Right kidney (tissue), 1 donor: ENCODE data around the gene PPP1R16B.
"Not testable (repeated sequence)": the region's sequence is repeated elsewhere in the genome, so short reads cannot be mapped to it uniquely, and the experiment has no call there.

Experiments
- DNase-seq: peaks from one replicate; pipeline ENCODE4 v3.0.0-alpha.2; 2016

Gene PPP1R16B

DNA sequence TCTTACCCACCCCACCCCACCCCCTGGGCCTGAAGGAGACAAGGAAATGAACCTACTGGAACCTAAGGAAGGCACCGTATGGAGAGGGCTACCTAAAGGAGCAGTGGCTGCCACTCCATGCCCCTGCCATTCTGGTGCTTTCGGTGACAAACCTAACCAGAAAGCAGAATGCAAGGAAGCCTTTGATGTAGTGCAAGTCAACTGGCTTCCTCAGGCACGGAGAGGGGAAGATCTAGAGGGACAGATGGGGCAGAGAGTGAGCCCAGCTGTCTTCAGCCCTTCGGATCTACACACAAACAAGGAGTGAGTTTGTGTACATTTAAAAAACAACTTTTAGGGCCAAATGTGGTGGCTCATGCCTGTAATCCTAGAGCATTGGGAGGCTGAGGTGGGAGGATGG is 39.5 kb downstream of the PPP1R16B start:
- DNase-seq, result no peak

DNA sequence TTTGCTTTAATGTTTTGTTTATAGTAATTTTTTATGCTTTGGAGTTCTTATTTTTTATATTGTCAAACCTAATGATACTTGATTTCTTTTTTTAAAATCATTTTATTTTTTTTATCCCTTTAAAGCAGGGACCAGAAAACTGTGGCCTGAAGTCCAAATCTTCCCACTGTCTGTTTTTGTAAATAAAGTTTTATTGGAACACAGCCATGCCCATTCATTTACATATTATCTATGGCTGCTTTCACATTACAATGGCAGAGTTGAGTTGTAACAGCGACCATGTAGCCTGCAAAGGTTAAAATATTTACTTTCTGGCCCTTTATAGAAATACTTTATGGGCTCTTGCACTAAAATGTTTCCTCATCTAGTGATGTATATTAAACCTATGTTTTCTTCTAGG is 42.3 kb downstream of the PPP1R16B start:
- no peak for DNase-seq

DNA sequence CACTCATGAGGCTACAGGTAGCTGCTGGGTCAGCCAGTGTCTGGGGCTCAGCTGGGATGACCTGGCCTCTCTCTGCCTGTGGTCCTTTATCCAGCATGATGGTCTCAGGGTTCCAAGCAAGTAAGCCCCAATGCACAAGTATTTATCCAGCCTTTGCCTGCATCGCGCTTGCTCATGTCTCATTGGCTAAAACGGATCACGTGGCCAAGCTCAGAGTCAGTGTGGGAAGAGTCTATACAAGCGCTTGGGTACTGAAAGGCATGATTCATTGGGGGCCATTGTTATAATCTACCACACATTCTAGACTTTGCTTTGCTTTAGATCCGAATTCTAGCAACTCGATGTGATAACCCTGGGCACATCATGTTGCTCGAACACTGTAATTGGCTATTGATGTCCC is 48.3 kb downstream of the PPP1R16B start:
- DNase-seq, result no peak

DNA sequence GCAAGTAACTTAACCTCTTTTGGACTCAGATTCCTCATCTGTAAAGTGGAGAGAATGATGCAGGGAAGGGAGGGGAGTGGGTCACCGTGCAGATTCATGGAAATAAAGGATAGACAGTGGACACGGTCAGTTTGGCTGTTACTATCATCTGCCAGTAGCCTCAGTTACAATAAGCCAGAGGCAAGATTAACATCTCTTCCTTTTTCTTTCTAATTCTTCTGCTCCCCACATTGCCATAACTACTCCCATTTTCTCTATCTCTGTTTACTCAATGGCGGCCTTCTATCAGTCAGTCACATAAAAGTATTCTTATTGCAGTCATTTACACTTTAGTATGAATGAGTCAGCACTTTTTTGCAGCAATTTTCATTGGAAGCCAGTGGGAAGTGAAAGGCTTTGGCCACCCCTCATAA is 49.2 kb downstream of the PPP1R16B start:
- DNase-seq, result no peak

DNA sequence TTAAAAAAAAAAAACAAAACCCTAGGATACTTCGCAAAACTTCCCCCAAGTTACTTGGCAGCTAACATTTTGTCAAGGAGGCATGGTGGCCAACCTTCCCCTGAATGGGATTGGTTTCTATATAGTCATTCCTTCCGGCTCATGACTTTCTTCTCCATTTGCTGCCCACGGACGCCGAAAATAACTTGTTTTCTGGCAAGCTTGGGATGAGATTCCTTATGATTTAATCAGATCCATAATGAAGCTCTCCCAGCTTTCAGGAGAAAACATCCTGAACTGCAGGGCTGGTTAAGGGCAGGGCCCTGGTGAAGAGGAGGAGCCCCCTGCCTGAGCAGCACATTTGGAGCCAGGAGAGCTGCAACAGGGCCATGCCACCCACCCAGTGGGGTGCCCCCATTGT is 49.9 kb downstream of the PPP1R16B start:
- no peak for DNase-seq

DNA sequence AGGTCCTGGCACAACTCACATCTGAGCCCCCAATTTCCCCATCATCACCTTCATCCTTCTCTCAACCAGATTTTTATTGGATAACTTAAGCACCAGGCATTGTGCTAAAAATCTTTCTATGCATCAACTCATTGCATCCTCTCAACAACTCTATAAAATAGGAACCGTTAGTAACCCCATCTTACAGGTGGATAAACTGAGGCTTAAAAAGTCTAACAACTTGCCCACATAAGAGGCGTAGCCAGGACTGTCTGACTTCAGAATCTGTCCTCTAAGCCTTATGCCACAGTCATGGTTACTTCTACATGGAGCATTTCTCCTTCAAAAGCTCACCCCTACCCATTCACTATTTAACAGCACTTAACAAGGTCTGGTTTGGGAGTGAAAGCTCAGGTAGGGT is 51.1 kb downstream of the PPP1R16B start:
- no peak for DNase-seq

DNA sequence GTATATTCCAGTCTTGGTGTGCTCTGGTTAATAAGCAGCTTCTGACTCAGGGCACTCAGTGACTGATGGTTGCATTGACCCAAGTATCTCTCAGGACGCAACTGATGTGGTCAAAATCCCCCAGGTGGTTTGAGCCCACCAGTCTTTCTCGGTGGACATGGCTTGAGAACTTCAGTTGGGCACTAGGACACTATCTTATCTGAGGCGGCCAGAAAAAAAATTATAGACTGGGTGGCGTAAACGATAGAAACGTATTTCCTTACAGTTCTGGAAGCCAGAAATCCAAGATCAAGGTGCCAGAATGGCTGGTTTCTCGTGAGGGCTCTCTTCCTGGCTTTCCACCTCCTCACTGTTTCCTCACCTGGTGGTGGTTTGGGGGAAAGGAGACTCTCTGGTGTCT is 52.2 kb downstream of the PPP1R16B start:
- DNase-seq, result no peak

DNA sequence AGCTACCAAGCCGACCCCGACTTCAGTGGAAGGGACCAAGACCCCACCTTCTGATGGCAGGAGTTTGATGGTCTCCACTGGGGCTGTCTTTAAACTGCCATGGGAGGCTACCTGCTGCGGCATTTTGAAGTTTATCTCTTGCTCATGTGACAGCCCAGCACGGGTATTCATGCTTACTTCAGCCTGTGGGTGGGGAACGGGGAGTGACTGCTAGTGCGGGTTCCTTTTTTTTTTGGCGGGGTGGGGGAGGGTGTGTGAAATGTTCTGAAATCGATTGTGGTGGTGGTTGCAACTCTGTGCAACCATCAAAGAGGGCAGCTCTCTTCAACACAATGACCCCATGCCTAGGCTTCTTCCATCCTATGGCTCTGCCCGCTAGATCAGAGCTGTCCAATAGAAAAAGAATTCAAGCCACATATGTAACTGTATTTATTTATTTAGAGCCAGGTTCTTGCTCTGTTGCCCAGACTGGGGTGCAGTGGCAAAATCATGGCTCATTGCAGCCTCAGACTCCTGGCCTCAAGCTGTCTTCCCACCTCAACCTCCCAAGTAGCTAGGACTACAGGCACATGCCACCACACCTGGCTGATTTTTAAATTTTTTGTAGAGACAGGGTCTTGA is 53.7 kb downstream of the PPP1R16B start:
- no peak for DNase-seq

DNA sequence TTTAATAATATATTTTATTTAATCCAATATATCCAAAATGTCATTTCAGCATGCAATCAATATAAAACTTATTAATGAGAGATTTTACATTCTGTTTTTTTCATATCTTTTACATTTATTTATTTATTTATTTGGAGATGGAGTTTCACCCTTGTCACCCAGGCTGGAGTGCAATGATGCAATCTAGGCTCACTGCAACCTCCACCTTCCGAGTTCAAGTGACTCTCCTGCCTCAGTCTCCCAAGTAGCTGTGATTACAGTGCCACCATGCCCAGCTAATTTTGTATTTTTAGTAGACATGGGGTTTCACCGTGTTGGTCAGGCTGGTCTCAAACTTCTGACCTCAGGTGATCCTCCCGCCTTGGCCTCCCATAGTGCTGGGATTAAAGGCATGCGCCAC is 54.4 kb downstream of the PPP1R16B start:
- not testable (repeated sequence) for DNase-seq

DNA sequence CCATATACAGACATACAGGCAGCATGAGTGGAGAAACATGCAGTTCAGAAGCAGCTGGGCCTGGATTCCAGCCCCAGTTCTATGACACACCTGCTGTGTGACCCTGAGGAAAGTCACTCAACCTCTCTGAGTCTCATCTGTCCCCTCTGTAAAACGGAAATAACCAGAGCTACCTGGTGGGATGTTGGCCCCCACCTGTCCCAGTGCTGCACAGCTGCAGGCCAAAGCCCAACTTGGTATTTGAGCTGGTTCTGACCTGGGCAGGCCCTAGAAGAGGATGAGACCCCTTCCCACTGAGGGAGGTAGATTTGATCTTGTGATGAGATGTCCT is 55.5 kb downstream of the PPP1R16B start:
- DNase-seq, result no peak

DNA sequence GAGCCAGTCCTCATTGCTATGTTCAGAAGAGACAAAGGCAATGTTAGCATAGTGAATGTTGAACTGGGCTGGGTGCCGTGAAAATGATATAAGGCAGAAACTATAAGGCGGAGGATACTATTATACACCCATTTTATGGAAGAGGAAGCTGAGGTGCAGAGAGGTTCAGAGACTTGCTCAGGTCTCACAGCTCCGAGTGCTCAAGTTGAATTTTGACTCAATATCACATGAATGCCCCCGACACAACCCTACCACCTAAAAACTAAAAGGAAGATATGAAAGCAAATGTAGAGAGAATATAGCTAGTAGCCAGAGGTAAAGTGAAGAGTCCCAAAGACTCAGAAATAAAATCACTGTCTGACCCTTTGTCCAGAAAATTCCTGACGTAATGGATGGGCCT is 56.7 kb downstream of the PPP1R16B start:
- DNase-seq, result no peak

DNA sequence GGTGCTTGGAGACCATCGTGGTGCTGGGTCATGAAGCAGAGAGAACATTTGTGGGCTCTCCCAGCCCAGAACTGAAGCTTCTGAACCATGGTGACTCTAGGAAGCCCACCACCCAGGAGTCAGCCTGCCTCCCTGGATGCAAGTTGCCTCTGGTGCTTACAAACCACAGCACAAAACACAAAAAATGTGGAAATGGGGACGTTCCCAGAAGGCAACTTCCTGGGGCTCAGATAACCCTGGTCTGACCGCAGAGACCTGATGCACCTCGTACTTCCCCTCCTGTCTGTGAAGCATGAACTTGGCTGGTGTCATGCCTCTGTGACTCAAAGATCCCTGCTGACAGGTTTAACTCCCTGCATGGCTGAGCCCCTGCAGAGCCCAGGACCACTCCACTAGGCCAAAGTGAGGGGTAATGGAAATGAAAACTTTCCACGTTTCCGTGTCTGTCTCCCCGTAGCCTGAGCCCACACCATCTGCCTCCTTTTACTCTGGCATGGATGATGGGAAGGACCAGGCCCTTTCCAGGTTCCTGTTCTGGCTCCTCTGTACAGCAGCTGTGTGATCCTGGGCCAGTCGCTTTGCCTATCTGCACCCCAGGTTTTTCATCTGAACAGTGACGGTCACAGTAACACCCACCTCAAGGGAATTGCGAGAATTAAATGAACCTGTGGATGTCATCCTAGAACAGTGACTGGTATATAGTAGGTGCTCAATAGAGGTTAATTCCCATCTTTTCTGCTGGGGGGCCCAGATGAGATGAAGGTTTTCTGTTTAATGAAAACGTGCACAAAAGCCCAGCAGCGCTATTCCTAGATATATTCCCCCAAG is 57.7 kb downstream of the PPP1R16B start:
- no peak for DNase-seq

DNA sequence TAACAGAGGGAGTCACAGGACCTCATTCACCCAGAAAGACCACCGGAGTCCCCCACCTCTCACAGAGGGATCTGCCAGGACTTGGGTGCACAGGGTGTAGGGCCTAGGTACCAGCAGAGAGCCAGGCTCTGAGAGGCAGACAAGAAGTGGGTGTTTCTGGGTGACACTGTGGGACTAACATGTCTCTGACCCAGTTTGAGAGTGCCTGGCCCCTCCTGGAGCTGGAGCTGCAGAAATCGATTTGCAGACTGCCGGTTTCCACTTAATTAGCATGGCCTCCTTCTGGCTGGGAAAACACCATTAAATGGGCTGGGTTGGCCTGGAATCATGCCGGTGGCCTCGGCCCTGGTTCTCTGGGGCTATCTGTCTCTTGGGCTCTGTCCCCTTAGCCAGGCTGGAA is 59.2 kb downstream of the PPP1R16B start:
- no peak for DNase-seq

DNA sequence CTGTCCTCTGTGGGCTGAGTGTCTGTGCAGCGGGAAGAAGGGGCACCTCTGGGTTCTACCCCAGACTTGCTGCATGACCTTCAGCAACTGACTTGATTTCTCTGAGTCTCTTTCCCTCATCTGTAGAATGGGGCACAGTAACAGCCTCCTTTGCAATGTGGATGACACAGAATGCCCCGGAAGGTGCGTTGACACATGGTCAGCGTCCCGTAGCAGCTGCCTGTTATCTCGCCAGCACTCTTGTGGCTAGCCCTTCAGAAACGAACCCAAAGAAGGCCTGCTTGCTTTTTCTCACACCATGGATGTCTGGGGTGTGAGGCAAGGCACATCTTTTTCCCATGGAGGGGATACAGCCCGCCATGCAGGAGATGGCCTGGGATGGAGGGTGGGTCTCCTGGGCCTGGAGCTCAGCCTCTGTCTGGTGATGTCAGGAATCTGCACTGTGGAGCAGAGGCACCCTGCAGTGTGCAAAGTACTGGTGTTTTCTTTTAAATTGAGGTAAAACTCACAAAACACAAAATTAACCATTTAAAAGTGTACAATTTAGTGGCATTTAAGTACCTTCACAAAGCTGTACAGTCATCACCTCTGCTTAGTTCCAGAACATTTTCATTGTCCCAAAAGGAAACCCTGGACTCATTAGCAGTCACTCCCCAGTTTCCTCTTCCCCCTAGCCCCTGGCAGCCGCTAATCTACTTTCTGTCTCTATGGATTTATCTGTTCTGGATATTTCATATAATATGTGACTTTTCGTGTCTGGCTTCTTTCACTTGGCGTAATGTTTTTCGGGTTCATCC is 61.0 kb downstream of the PPP1R16B start:
- DNase-seq, result no peak

DNA sequence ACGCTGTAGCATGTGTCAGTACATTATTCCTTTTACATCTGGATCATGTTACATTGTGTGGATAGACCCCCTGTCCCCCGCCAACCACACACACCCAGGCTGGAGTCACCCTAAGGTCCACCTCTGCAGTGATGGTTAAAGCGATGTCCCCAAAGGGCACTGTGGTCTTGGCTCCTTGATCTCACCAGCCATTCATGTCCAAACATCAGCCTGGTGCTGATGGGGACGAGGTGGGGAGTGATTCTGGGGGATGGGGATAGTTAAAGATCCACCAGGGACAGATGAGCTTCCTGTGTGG is 61.5 kb downstream of the PPP1R16B start:
- no peak for DNase-seq

DNA sequence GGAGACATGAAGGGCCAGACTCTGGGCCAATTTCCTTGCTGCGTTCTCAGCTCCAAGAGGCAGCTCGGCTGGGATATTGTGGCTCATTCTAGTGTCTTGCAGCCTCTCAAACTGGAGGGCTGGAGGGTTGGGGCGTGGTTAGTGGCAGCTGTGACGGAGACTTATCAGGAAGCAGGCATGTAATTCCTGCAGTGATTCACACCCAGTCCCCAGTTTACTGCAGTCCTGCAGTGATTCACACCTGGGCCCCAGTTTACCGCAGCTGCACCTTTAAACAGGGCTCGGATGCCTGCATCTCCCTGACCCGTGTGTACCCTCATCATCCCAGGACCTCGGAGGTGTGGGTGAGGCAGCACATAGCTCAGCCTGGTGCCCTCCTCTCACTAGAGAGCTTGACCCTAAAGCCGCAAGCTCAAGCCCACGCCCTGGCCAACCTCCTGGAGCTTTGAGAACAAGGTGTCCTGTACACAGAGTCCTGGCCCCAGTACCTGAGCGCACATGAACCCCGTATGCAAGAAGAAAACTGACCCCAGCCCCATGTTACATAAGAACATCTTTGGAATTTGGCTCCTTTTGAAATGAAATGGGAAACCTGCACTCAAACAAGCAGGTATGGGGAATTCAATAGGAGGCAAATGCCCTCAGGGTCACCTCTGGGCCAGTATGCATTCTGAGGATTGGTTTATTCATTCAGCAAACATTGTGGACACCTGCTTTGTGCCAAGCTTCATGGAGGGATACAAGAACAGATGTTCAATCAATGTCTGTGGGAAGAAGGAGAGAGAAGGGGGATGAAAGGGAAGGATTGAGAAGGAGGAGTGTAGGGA is 65.4 kb downstream of the PPP1R16B start:
- DNase-seq, result no peak

DNA sequence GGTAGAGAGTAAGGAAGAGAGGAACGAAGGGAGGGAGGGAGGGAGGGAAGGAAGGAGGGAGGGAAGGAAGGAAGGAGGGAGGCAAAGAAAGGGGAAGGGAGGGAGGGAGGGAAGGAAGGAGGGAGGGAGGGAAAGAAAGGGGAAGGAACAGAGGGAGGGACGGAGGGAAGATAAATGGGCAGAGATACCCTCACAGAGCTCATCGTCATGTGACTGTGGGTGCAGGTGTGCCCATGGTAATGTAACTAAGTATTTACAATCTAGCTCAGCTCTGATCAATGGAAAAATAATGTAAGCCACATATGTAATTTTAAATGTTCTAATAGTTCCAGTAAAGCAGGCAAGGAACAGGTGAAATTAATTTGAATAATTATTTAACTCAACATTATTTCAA is 66.1 kb downstream of the PPP1R16B start:
- DNase-seq, result no peak

DNA sequence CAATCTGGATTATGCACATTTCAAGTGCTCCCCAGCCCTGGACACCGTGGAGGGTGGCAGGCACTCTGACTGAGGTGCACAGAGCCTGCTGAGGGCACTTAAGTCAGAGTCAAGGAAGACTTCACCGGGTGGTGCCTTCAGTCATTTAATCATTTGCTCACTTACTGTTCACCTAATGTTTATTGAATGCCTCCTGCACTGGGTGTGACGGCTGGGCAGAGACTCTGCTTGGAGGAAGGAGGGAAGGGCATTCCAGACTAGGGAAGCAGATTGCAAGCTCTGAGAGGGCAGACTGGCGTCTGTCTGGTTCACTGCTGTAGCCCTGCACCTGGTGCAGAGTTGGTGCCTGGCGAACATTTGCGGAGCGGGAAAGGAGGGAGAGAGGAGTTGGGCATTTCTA is 66.5 kb downstream of the PPP1R16B start:
- no peak for DNase-seq

DNA sequence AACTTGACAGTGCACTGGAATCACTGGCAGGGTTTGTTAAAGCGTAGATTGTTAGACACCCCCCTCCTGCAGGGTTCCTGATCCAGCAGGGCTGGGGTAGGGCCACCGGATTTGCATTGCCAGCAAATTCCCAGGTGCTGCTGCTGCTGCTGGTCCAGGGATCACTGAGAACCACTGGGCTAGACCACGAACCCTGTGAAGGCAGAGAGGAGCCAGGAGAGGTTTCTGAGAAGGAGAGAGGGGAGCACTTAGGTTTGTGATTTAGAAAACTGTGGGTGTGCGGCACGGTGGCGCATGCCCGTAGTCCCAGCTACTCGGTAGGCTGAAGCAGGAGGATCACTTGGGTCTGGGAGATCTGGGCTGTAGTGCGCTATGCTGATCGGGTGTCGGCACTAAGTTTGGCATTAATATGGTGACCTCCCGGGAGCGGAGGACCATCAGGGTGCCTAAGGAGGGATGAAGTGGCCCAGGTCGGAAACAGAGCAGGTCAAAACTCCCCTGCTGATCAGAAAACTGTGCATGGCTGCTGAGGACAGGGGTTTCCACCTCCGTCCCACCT is 67.1 kb downstream of the PPP1R16B start:
- no peak for DNase-seq

DNA sequence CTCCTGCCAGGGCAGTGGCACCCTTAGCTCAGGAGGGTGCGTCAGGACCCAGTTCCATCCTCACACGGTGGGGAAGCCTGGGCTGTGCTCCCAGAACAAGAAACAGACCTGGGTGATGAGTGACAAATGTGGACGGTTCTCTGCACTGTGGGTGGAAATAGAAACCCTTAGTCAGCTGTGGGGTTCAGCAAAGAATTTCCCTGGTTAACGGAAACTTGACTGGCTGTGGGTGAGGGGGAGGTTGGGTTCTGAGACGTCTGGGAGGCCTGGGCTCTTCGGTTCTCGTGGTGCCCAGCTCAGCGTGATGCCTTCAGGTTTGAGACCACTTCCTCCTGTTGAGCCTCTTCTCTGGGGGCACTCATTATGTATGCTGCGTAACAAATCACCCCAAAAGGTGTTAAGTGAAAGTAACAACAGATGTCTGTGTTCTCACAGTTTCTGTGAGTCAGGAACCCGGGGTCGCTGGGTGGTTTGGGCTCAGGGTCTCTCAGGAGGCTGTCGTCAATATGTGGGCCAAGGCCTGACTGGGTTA is 67.6 kb downstream of the PPP1R16B start:
- DNase-seq, result no peak

DNA sequence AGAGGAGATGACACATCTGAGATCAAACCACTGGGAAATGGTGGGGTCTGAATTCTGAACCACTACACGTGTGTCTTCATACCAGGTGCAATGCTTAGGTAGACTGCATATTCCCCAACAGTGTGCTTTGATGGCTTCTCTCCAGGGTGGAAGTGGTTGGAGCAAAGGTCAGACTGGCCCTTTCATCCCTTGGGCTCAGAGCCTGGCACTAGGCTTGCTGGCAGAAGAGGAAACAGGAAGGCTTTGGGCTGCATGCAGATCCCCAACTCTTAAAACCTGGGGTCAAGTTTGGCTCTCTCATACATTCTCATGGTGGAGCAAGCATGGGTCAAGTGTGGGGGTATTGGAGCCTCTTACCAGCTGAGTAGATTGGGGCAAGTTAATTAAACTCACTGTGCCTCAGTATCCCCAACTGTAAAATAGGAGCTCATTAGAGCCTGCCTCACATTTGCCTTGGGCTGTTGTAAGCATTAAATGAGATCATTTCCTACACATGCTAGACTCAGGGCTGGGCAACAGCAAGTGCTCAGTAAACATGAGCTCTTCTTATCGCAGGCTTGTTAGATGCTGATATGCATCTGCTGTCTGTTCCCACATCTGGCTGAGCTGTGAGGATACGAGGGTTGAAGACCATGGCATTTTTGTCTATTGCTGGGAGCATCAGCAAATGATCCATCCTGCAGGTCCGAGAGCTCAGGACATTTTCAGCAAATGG is 69.1 kb downstream of the PPP1R16B start:
- no peak for DNase-seq
